Measurements from ENCODE around the gene AP3B1.

AP3B1 gene

DNA sequence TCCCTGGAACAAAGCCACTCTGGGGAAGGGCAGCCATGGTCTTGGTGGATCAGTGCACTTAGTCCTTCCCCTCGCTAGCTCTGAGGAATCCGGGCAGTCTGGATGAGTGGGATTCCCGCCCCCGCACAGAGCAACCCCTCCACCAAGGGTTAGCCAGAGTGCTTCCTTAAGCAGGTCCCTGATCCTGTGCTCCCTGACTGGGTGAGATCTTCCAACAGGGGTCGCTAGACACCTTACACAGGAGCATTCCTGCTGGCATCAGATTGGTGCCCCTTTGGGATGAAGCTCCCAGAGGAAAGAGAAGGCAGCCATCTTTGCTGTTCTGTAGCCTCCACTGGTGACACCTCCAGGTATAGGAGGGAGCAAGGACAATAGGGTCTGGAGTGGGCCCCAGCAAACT lies 228.8 kb downstream of the AP3B1 start:
- Histone ChIP-seq H3K36me3 (ENCODE audit: insufficient read depth, low read length) (no peaks in the 10 kb centered on the region; the same call in 1 of the 2 replicates), H3K27ac (ENCODE audit: low read length) (no peak overlapping the region), H4K20me1 (ENCODE audit: insufficient read depth, low read length) (no peaks in the 10 kb centered on the region), H2AFZ (ENCODE audit: low read depth, low read length) (no peak overlapping the region), H3K27me3 (ENCODE audit: insufficient read depth, low read length, poor library complexity) (no peaks in the 10 kb centered on the region), H3K79me2 (ENCODE audit: insufficient read depth, low read length) (no peaks in the 10 kb centered on the region), H3K4me3 (ENCODE audit: low read depth in 1 of 2, low read length in 2 of 2) (no peak overlapping the region), H3K9ac (ENCODE audit: low read depth, low read length) (no peak overlapping the region), H3K4me1 (ENCODE audit: insufficient read depth, low read length) (no peaks in the 10 kb centered on the region), H3K9me3 (ENCODE audit: insufficient read depth, low read length, severe bottlenecking) (no peaks in the 10 kb centered on the region), H3K4me2 (ENCODE audit: insufficient read depth, low read length) (no peak overlapping the region)
- peak; percentile 23 for TF ChIP-seq CTCF (IDR thresholded peaks at IDR 0.05; ENCODE audit: borderline replicate concordance, extremely low read depth, low read length, poor library complexity, severe bottlenecking)
- no peak for TF ChIP-seq EZH2 (IDR thresholded peaks at IDR 0.05; ENCODE audit: borderline replicate concordance, low read depth, low read length, severe bottlenecking)
- ATAC-seq (ENCODE audit: insufficient read depth, low read depth) (no peak), DNase-seq (no peak)

GRCh38 chr5:78064941-78065472 lies 229.5 kb downstream of the AP3B1 start:
- H3K36me3 ChIP-seq (ENCODE audit: insufficient read depth, low read length): no peaks in the 10 kb centered on the region; the same call in 1 of the 2 replicates
- no peaks in the 10 kb centered on the region for H3K9me3 ChIP-seq (ENCODE audit: insufficient read depth, low read length, severe bottlenecking)
- H2AFZ ChIP-seq (ENCODE audit: low read depth, low read length): no peak overlapping the region
- H3K4me2 ChIP-seq (ENCODE audit: insufficient read depth, low read length): no peak overlapping the region
- no peak for ATAC-seq (ENCODE audit: insufficient read depth, low read depth)
- H4K20me1 ChIP-seq (ENCODE audit: insufficient read depth, low read length): no peaks in the 10 kb centered on the region
- H3K4me3 ChIP-seq (ENCODE audit: low read depth in 1 of 2, low read length in 2 of 2): no peak overlapping the region
- TF ChIP-seq CTCF (IDR thresholded peaks at IDR 0.05; ENCODE audit: borderline replicate concordance, extremely low read depth, low read length, poor library complexity, severe bottlenecking) (no peak), EZH2 (IDR thresholded peaks at IDR 0.05; ENCODE audit: borderline replicate concordance, low read depth, low read length, severe bottlenecking) (no peak)
- no peaks in the 10 kb centered on the region for H3K4me1 ChIP-seq (ENCODE audit: insufficient read depth, low read length)
- H3K79me2 ChIP-seq (ENCODE audit: insufficient read depth, low read length): no peaks in the 10 kb centered on the region
- no peak overlapping the region for H3K9ac ChIP-seq (ENCODE audit: low read depth, low read length)
- no peak overlapping the region for H3K27ac ChIP-seq (ENCODE audit: low read length)
- no peaks in the 10 kb centered on the region for H3K27me3 ChIP-seq (ENCODE audit: insufficient read depth, low read length, poor library complexity)
- DNase-seq: no peak

GRCh38 chr5:78063495-78063894 lies 231.0 kb downstream of the AP3B1 start:
- H3K9me3 ChIP-seq (ENCODE audit: insufficient read depth, low read length, severe bottlenecking): no peaks in the 10 kb centered on the region
- no peak for TF ChIP-seq EZH2 (IDR thresholded peaks at IDR 0.05; ENCODE audit: borderline replicate concordance, low read depth, low read length, severe bottlenecking)
- no peak for TF ChIP-seq CTCF (IDR thresholded peaks at IDR 0.05; ENCODE audit: borderline replicate concordance, extremely low read depth, low read length, poor library complexity, severe bottlenecking)

More at GRCh38 chr5:78063495-78063894, 231.0 kb downstream of the AP3B1 start:
- DNase-seq: no peak
- Histone ChIP-seq H3K4me1 (ENCODE audit: insufficient read depth, low read length) (no peaks in the 10 kb centered on the region), H3K27ac (ENCODE audit: low read length) (no peak overlapping the region), H2AFZ (ENCODE audit: low read depth, low read length) (no peak overlapping the region), H3K79me2 (ENCODE audit: insufficient read depth, low read length) (no peaks in the 10 kb centered on the region), H3K4me2 (ENCODE audit: insufficient read depth, low read length) (no peak overlapping the region), H3K36me3 (ENCODE audit: insufficient read depth, low read length) (no peaks in the 10 kb centered on the region; the same call in 1 of the 2 replicates), H3K27me3 (ENCODE audit: insufficient read depth, low read length, poor library complexity) (no peaks in the 10 kb centered on the region), H3K4me3 (ENCODE audit: low read depth in 1 of 2, low read length in 2 of 2) (no peak overlapping the region), H3K9ac (ENCODE audit: low read depth, low read length) (no peak overlapping the region), H4K20me1 (ENCODE audit: insufficient read depth, low read length) (no peaks in the 10 kb centered on the region)
- ATAC-seq (ENCODE audit: insufficient read depth, low read depth): no peak
